Measurements from ENCODE around the gene SHC4.
"Not testable (repeated sequence)": the region's sequence is repeated elsewhere in the genome, so short reads cannot be mapped to it uniquely, and the experiment has no call there.

The SHC4 gene

GRCh38 chr15:48970926-48971325, 7.2 kb upstream of the SHC4 start:
- not testable (repeated sequence) for DNase-seq (ENCODE audit: low read depth in 2 of 2, low spot score in 1 of 2)

GRCh38 chr15:48968066-48968465, 4.3 kb upstream of the SHC4 start:
- DNase-seq (ENCODE audit: low read depth in 2 of 2, low spot score in 1 of 2): no peak

GRCh38 chr15:48967336-48967735, 3.6 kb upstream of the SHC4 start:
- DNase-seq (ENCODE audit: low read depth in 2 of 2, low spot score in 1 of 2): no peak

- DNase-seq (ENCODE audit: low read depth in 2 of 2, low spot score in 1 of 2): no peak
Observed at GRCh38 chr15:48966595-48967301, 3.0 kb upstream of the SHC4 start.

- no peak for DNase-seq (ENCODE audit: low read depth in 2 of 2, low spot score in 1 of 2)
Observed at GRCh38 chr15:48965972-48966371, 2.3 kb upstream of the SHC4 start.

- no peak for DNase-seq (ENCODE audit: low read depth in 2 of 2, low spot score in 1 of 2)
Observed at GRCh38 chr15:48964898-48965297, 1.2 kb upstream of the SHC4 start.

GRCh38 chr15:48962662-48963523, 826 bp downstream of the SHC4 start:
- DNase-seq (ENCODE audit: low read depth in 2 of 2, low spot score in 1 of 2): no peak

GRCh38 chr15:48955967-48956366, 7.8 kb downstream of the SHC4 start:
- DNase-seq (ENCODE audit: low read depth in 2 of 2, low spot score in 1 of 2): no peak

- no peak for DNase-seq (ENCODE audit: low read depth in 2 of 2, low spot score in 1 of 2)
Observed at GRCh38 chr15:48955370-48955769, 8.3 kb downstream of the SHC4 start.

GRCh38 chr15:48954538-48954937, 9.2 kb downstream of the SHC4 start:
- no peak for DNase-seq (ENCODE audit: low read depth in 2 of 2, low spot score in 1 of 2)

- no peak for DNase-seq (ENCODE audit: low read depth in 2 of 2, low spot score in 1 of 2)
Observed at GRCh38 chr15:48946840-48947187, 16.9 kb downstream of the SHC4 start.

GRCh38 chr15:48946074-48946839, 17.5 kb downstream of the SHC4 start:
- DNase-seq (ENCODE audit: low read depth in 2 of 2, low spot score in 1 of 2): no peak

GRCh38 chr15:48945386-48945785, 18.3 kb downstream of the SHC4 start:
- DNase-seq (ENCODE audit: low read depth in 2 of 2, low spot score in 1 of 2): no peak

- no peak for DNase-seq (ENCODE audit: low read depth in 2 of 2, low spot score in 1 of 2)
Observed at GRCh38 chr15:48941904-48942303, 21.8 kb downstream of the SHC4 start.

GRCh38 chr15:48940508-48940907, 23.2 kb downstream of the SHC4 start:
- DNase-seq (ENCODE audit: low read depth in 2 of 2, low spot score in 1 of 2): no peak

- no peak for DNase-seq (ENCODE audit: low read depth in 2 of 2, low spot score in 1 of 2)
Observed at GRCh38 chr15:48939648-48940047, 24.1 kb downstream of the SHC4 start.

- DNase-seq (ENCODE audit: low read depth in 2 of 2, low spot score in 1 of 2): no peak
Observed at GRCh38 chr15:48937886-48938285, 25.8 kb downstream of the SHC4 start.

GRCh38 chr15:48936666-48937065, 27.1 kb downstream of the SHC4 start:
- DNase-seq (ENCODE audit: low read depth in 2 of 2, low spot score in 1 of 2): no peak

- no peak for DNase-seq (ENCODE audit: low read depth in 2 of 2, low spot score in 1 of 2)
Observed at GRCh38 chr15:48935236-48935635, 28.5 kb downstream of the SHC4 start.

GRCh38 chr15:48930735-48931134, 33.0 kb downstream of the SHC4 start:
- no peak for DNase-seq (ENCODE audit: low read depth in 2 of 2, low spot score in 1 of 2)

- no peak for DNase-seq (ENCODE audit: low read depth in 2 of 2, low spot score in 1 of 2)
Observed at GRCh38 chr15:48929661-48930060, 34.1 kb downstream of the SHC4 start.

All from stimulated activated CD8-positive, alpha-beta memory T cell treated with anti-CD3 and anti-CD28 coated beads, Interleukin-4, amount 100 ng/mL, for 1 hour (primary cell).